SK-N-SH treated with all-trans-retinoic acid at 6 μM for 48 hours (cell line): ENCODE measurements around the gene BRD7.

ENCODE experiments used
- ARNTL ChIP-seq: fragments of 450-650 bp; formaldehyde crosslinking; IDR thresholded peaks from 2 replicates; pipeline ENCODE4 v1.5.0; 2020; ENCODE audit warnings: low read depth, mild to moderate bottlenecking, moderate library complexity, borderline replicate concordance
- CREB5 ChIP-seq: fragments of 250-450 bp; sonication (Bioruptor Pico); IDR thresholded peaks from 2 replicates; pipeline ENCODE4 v1.5.1; 2020; ENCODE audit warnings: low read depth, mild to moderate bottlenecking, moderate library complexity
- CSDC2 ChIP-seq: fragments of 250-450 bp; sonication (Bioruptor Pico); IDR thresholded peaks from 2 replicates; pipeline ENCODE4 v1.5.0; 2020; ENCODE audit warnings: mild to moderate bottlenecking, moderate library complexity
- OSR1 ChIP-seq: fragments of 250-450 bp; sonication (Bioruptor Pico); IDR thresholded peaks from 2 replicates; pipeline ENCODE4 v1.8.0; 2022; ENCODE audit warnings: moderate library complexity, mild to moderate bottlenecking, inconsistent platforms
- PATZ1 ChIP-seq: fragments of 250-450 bp; sonication (Bioruptor Pico); IDR thresholded peaks from 2 replicates; pipeline ENCODE4 v1.8.0; 2020; ENCODE audit warnings: mild to moderate bottlenecking, moderate library complexity, borderline replicate concordance
- PPARA ChIP-seq: fragments of 250-450 bp; sonication (Bioruptor Pico); IDR thresholded peaks from 2 replicates; pipeline ENCODE4 v1.5.0; 2020; ENCODE audit warnings: mild to moderate bottlenecking, borderline replicate concordance
- RARB ChIP-seq: fragments of 250-450 bp; sonication (Bioruptor Pico); IDR thresholded peaks from 2 replicates; pipeline ENCODE4 v1.8.0; 2021; ENCODE audit warnings: mild to moderate bottlenecking, moderate library complexity
- SNAI2 ChIP-seq: fragments of 250-450 bp; sonication (Bioruptor Pico); IDR thresholded peaks from 2 replicates; pipeline ENCODE4 v1.5.0; 2020; ENCODE audit warnings: mild to moderate bottlenecking, moderate library complexity
- TCF4 ChIP-seq: fragments of 250-450 bp; sonication (Bioruptor Pico); IDR thresholded peaks from 2 replicates; pipeline ENCODE4 v1.8.0; 2021; ENCODE audit warnings: mild to moderate bottlenecking, moderate library complexity, borderline replicate concordance
- TSHZ2 ChIP-seq: fragments of 250-450 bp; sonication (Bioruptor Pico); IDR thresholded peaks from 2 replicates; pipeline ENCODE4 v1.5.0; 2020; ENCODE audit warnings: mild to moderate bottlenecking, moderate library complexity
- ZC3H10 ChIP-seq: fragments of 250-450 bp; sonication (Bioruptor Pico); IDR thresholded peaks from 2 replicates; pipeline ENCODE4 v1.5.1; 2021; ENCODE audit warnings: mild to moderate bottlenecking, moderate library complexity
- ZFP3 ChIP-seq: fragments of 250-450 bp; sonication (Bioruptor Pico); IDR thresholded peaks from 2 replicates; pipeline ENCODE4 v1.5.0; 2020; ENCODE audit warnings: mild to moderate bottlenecking, moderate library complexity
- ZNF70 ChIP-seq: fragments of 450-650 bp; formaldehyde crosslinking; IDR thresholded peaks from 2 replicates; pipeline ENCODE4 v1.5.0; 2020; ENCODE audit warnings: mild to moderate bottlenecking, moderate library complexity

DNA sequence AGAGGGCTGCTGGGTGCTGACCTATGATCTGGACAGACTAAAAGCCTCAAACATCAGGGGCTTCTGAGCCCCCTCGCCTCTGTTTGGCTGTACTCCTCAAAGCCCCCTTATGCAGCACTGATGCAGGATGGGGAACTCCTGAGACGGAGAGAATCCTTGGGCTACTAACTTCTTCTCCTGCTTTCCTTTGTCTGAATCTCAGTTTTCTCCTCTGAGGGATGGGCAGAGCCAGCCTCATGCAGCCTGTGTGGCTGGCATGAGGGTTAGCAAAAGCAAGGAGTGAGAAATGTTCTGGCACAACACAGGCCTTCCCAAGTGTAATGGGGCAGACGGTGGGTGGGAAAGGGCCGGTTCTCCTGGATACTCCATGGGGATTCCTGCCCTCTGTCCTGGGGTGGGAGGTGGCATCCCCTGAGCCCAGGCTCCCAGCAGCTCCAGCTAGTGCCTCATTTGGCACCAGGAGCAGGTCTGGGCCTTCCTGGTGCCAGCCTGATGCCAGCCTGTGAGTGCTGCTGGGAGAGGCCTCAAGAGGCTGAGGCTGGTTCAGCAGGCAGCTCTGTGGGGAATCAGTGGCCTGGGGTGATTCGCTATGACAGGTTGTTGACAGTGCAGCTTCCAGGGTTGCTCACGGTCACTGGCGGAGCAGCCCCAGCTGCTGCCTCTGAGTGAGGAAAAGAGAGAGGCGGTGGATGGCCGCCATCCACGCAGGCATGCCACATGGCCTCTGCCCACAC is 4.0 kb upstream of the BRD7 start:
- no peak for TF ChIP-seq ZNF70 (CRISPR knock-in tag)
- TF ChIP-seq PPARA (CRISPR knock-in tag) = no peak
- TF ChIP-seq ZFP3 = peak; percentile 92
- no peak for TF ChIP-seq OSR1 (CRISPR knock-in tag)
- no peak for TF ChIP-seq ARNTL
- no peak for TF ChIP-seq CREB5
- TF ChIP-seq SNAI2 = no peak
- no peak for TF ChIP-seq ZC3H10 (CRISPR knock-in tag)
- no peak for TF ChIP-seq PATZ1 (CRISPR knock-in tag)
- no peak for TF ChIP-seq TSHZ2 (CRISPR knock-in tag)
- TF ChIP-seq TCF4 (CRISPR knock-in tag) = no peak
- no peak for TF ChIP-seq CSDC2 (CRISPR knock-in tag)
- no peak for TF ChIP-seq RARB (CRISPR knock-in tag)
